Measurements from ENCODE around the gene FAM89A. TPM values are rescaled to one million over a fixed set of nuclear protein-coding genes. Genes with fewer than 3 reads are reported as not detected.

FAM89A gene
- total RNA-seq, 3 donors from 2014 or later, result 30.7 to 97.1 (median 39.0) TPM

DNA sequence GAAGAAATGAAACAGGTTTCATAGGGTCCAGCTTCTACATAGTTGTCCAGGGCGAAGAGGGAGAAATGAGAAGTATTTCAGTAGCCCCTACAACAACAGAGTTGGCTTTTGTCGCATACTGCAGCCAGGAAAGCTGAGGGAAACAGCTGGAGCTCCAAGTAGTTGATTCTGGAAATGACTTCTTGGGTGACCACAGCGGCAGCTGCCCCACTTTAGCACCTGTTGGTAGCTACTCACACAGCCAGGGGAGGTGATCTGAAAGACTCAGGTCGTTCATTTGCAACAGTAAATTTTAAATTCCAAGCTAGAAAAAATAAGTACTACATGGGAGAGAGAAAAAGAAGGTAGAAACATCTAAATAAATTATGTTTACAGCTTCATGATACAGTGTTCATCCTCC is 63.7 kb downstream of the FAM89A start:
- no peaks in the 10 kb centered on the region for H3K36me3 ChIP-seq
- peaks cover 0 to 6% of the 10 kb centered on the region in 2 donors for H3K4me1 ChIP-seq
- no peaks in the 10 kb centered on the region for H3K9me3 ChIP-seq
- intact Hi-C loops (cut with DNase I; ENCODE audit: low total_unique reads), result no loop called here
- H3K27me3 ChIP-seq, result no peaks in the 10 kb centered on the region
- H3K27ac ChIP-seq, result no peak overlapping the region
- TF ChIP-seq POLR2A (IDR thresholded peaks at IDR 0.05), result no peak
- TF ChIP-seq, protein P1, sequence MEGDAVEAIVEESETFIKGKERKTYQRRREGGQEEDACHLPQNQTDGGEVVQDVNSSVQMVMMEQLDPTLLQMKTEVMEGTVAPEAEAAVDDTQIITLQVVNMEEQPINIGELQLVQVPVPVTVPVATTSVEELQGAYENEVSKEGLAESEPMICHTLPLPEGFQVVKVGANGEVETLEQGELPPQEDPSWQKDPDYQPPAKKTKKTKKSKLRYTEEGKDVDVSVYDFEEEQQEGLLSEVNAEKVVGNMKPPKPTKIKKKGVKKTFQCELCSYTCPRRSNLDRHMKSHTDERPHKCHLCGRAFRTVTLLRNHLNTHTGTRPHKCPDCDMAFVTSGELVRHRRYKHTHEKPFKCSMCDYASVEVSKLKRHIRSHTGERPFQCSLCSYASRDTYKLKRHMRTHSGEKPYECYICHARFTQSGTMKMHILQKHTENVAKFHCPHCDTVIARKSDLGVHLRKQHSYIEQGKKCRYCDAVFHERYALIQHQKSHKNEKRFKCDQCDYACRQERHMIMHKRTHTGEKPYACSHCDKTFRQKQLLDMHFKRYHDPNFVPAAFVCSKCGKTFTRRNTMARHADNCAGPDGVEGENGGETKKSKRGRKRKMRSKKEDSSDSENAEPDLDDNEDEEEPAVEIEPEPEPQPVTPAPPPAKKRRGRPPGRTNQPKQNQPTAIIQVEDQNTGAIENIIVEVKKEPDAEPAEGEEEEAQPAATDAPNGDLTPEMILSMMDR (IDR thresholded peaks at IDR 0.05), result no peak
- no peak for TF ChIP-seq POLR2AphosphoS5 (IDR thresholded peaks at IDR 0.05)
- no peak for DNase-seq (ENCODE audit: low spot score in 2 of 2)
- no peak overlapping the region for H3K4me3 ChIP-seq

DNA sequence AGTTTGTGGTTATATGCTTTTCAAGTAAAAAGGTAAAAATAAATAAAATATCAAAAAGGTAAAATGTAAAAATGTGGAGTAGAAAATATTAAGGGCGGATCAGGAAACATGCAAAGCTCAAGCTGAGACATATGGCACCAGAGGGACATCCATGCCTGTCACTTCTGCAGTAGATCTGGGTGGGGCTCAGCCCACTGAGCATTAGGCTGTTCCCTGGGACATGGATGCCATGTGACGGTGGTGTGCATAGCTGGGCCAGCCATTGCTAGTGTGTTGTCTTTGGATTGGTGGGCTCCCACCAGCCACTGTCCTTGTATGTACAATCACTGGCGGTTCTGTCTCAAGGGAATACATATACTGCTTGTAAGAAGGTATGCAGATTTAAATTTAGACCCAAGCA is 64.4 kb downstream of the FAM89A start:
- Histone ChIP-seq H3K27ac (no peak overlapping the region), H3K4me3 (no peak overlapping the region), H3K4me1 (peaks cover 0 to 6% of the 10 kb centered on the region in 2 donors), H3K9me3 (no peaks in the 10 kb centered on the region), H3K36me3 (no peaks in the 10 kb centered on the region), H3K27me3 (no peaks in the 10 kb centered on the region)
- intact Hi-C loops (cut with DNase I; ENCODE audit: low total_unique reads), result no loop called here
- no peak for DNase-seq (ENCODE audit: low spot score in 2 of 2)
- TF ChIP-seq POLR2A (IDR thresholded peaks at IDR 0.05), result no peak
- no peak for TF ChIP-seq POLR2AphosphoS5 (IDR thresholded peaks at IDR 0.05)
- TF ChIP-seq, protein P1 (IDR thresholded peaks at IDR 0.05), result no peak

DNA sequence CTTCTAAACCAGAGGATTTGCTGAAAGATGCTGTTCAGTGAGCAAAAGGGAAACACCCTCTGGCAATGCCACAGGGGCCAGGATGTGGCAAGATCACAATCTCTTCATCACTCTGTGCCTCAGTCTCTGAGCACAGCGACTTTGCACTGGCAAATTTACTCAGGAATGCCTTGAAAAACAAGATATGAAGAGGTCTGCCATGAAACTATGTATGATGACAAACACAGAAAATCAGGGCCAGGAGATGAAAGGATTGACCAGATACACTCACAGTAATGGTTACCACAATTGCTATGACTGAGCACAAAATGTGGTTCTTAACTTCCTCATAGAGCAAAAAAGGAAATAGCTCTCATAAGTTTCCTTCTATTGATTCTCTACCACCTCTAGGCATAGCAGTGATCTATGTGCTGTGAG is 67.2 kb downstream of the FAM89A start:
- DNase-seq (ENCODE audit: low spot score in 2 of 2), result no peak
- no peak overlapping the region for H3K4me3 ChIP-seq
- TF ChIP-seq POLR2A (IDR thresholded peaks at IDR 0.05) (no peak), POLR2AphosphoS5 (IDR thresholded peaks at IDR 0.05) (no peak)
- TF ChIP-seq, protein P1 (IDR thresholded peaks at IDR 0.05), result no peak
- H3K27me3 ChIP-seq, result no peaks in the 10 kb centered on the region
- H3K9me3 ChIP-seq, result no peaks in the 10 kb centered on the region
- H3K4me1 ChIP-seq, result no peaks in the 10 kb centered on the region
- intact Hi-C loops (cut with DNase I; ENCODE audit: low total_unique reads), result no loop called here
- H3K27ac ChIP-seq, result no peak overlapping the region
- H3K36me3 ChIP-seq, result no peaks in the 10 kb centered on the region

DNA sequence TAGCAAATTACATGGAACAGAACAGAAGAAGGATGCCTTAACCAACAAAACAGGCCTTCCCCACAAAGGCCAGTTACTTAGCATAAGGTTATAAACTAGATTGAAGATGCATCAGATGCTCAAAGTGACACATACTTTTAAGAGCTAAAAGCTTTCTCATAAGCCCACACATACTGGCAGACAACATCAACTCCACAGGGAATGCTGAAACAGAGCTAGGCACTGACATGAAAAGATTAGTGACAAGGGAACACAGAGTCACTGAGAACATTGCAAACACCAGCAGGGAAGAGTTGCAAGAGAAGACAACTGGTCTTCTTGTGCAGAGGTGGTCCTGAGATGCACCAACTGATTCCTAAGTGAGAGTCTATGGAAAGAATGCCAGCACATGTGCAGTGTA is 68.3 kb downstream of the FAM89A start:
- H3K4me3 ChIP-seq, result no peak overlapping the region
- no peaks in the 10 kb centered on the region for H3K4me1 ChIP-seq
- DNase-seq (ENCODE audit: low spot score in 2 of 2), result no peak
- H3K36me3 ChIP-seq, result no peaks in the 10 kb centered on the region
- no peaks in the 10 kb centered on the region for H3K9me3 ChIP-seq
- H3K27ac ChIP-seq, result no peak overlapping the region
- intact Hi-C loops (cut with DNase I; ENCODE audit: low total_unique reads), result no loop called here
- H3K27me3 ChIP-seq, result no peaks in the 10 kb centered on the region
- TF ChIP-seq POLR2A (IDR thresholded peaks at IDR 0.05) (no peak), POLR2AphosphoS5 (IDR thresholded peaks at IDR 0.05) (no peak)
- TF ChIP-seq, protein P1 (IDR thresholded peaks at IDR 0.05), result no peak

DNA sequence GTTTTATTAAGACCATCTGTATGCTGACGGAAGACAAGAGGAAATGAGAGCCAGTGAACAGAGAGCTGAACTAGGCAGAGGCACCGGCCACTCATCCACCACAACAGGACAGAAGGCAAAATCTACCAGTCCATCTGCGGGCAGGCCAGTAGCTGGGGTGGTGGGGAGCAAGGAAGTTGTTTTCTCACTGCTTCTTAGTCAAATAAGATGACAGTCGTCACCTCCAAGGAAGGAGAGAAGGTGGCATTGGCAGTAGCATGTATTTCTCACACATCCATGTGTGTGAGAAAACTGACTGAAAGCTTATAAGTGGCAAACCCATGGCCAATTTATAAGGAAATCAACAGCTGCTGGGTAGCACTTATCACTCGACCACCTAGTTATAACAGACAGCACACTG is 69.6 kb downstream of the FAM89A start:
- no peak overlapping the region for H3K4me3 ChIP-seq
- H3K9me3 ChIP-seq, result no peaks in the 10 kb centered on the region
- H3K27ac ChIP-seq, result no peak overlapping the region
- intact Hi-C loops (cut with DNase I; ENCODE audit: low total_unique reads), result no loop called here
- TF ChIP-seq, protein P1 (IDR thresholded peaks at IDR 0.05), result no peak
- TF ChIP-seq POLR2AphosphoS5 (IDR thresholded peaks at IDR 0.05), result no peak
- TF ChIP-seq POLR2A (IDR thresholded peaks at IDR 0.05), result no peak
- DNase-seq (ENCODE audit: low spot score in 2 of 2), result no peak
- no peaks in the 10 kb centered on the region for H3K36me3 ChIP-seq
- H3K4me1 ChIP-seq, result no peaks in the 10 kb centered on the region
- H3K27me3 ChIP-seq, result no peaks in the 10 kb centered on the region

Other genes starting within 250 kb of the FAM89A start
- 100 to 1,000 TPM in 2 of 3 donors, 10 to 100 TPM in 1; 63.6 to 138 (median 124) TPM for gene C1orf198, start 171.7 kb downstream of the FAM89A start, total RNA-seq
- 10 to 100 TPM; 20.5 to 26.6 (median 22.0) TPM for gene TTC13, start 61.4 kb downstream of the FAM89A start, total RNA-seq
- gene ARV1, start 61.2 kb downstream of the FAM89A start, total RNA-seq, result 10 to 100 TPM; 20.8 to 23.0 (median 21.0) TPM
- not detected for gene TRIM67, start 121.8 kb upstream of the FAM89A start, total RNA-seq
- 10 to 100 TPM; 31.1 to 40.8 (median 35.8) TPM for gene GNPAT, start 201.0 kb upstream of the FAM89A start, total RNA-seq

Measured in breast epithelium (tissue), 4 donors.